GM19324 (cell line): ENCODE data around the gene GMPS.
"Not testable (repeated sequence)": the region's sequence is repeated elsewhere in the genome, so short reads cannot be mapped to it uniquely, and the experiment has no call there.

Experiments
- ATAC-seq: cut with Tn5 transposase; IDR thresholded peaks from one replicate; pipeline ENCODE4 v1.9.1; 2021; ENCODE audit warnings: mild to moderate bottlenecking, moderate library complexity; ENCODE audit not compliant: unreplicated experiment, low FRiP score

GMPS gene

DNA sequence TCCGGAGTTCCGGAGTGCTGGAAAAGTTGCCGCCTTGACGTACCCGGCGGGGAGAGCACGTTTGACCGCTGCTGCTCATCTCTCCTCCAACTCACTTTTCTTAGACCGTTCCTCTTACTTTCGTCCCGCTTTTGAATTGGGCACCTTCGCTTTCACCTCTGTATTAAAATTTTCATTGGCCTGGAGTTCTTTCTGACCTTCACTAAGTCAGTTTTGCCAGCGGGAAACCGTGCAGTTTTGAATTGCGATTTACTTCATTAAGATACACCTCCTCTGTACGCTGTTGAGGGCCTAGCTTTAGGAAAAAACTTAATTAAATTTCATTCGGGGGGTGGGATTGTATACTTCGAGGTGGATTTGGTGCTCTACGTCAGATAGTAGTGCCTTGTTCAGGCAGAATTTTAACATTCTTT is 1.3 kb downstream of the GMPS start:
- ATAC-seq = peak; percentile 14

DNA sequence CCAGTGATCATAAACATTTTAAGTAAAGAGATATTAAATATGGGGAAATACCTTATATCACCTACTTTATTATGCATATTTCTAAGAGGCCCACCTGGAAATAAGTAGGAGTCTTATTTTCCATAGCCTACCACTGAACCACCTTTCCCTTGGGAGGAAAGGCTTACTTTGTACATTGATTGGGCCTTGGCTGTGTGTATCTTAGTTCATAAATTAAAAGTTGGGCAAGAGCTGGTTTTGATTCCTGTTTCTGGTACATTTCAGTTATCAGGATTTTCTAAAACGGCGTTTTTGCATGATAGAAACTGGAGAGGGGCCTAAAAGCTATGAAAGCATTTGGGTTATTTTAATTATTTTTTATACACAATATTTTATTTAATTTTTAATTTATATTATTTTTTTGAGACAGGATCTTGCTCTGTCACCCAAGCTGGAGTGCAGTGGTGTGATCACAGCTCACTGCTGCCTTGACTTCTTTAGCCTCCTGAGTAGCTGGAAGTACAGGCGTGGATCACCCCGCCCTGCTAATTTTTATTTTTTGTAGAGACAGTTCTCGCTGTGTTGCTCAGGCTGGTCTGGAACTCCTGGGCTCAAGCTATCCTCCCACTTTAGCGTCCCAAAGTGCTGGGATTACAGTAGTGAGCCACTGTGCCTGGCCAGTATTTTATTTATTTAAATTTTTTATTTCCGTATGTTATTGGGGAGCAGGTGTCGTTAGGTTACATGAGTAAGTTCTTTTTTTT is 2.6 kb downstream of the GMPS start:
- ATAC-seq = no peak

DNA sequence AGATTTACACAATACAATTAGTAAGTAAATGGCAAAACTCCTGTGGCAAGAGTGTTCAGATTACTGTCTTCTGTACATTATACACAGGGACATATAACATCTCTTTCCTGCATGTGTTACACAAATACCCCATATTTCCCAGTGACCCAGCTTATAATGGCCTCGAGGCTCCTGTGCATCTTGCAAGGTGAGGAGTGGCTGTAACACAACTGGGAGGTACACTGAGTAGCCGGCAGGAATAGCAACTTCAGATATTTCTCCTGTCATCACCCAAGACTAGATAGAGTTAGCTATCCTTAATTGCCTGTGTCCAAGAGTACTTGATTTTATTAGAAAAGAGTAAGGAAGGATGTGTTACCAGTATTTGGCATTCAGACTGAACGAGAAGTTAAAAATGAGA is 5.6 kb downstream of the GMPS start:
- ATAC-seq = no peak

GRCh38 chr3:155876503-155876902 is 6.1 kb downstream of the GMPS start:
- ATAC-seq = no peak

- no peak for ATAC-seq
These were observed 9.8 kb downstream of the GMPS start for GRCh38 chr3:155880286-155880685.

GRCh38 chr3:155884292-155884691 is 13.8 kb downstream of the GMPS start:
- no peak for ATAC-seq

DNA sequence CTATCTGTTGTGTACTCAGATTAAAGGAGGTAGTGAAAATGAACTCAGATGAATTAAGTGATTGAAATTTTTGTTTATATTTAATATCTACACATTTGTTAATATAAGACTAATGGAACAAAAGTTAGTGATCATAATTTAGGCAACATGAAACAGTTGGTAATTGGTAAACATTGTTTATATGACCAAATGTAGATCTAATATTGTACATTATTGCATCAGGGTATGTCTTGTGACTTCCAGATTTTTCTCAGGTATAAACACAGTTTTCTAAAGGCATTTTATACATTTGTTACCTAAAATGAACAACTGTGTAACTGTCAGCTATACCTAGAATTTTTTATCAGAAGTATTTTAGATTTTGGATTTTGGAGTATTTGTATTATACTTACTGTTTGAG is 14.8 kb downstream of the GMPS start:
- no peak for ATAC-seq

GRCh38 chr3:155886348-155886747 is 15.9 kb downstream of the GMPS start:
- not testable (repeated sequence) for ATAC-seq

GRCh38 chr3:155886915-155887314 is 16.5 kb downstream of the GMPS start:
- no peak for ATAC-seq

- no peak for ATAC-seq
These were observed 18.8 kb downstream of the GMPS start for GRCh38 chr3:155889212-155889611.

GRCh38 chr3:155889952-155890351 is 19.5 kb downstream of the GMPS start:
- no peak for ATAC-seq

DNA sequence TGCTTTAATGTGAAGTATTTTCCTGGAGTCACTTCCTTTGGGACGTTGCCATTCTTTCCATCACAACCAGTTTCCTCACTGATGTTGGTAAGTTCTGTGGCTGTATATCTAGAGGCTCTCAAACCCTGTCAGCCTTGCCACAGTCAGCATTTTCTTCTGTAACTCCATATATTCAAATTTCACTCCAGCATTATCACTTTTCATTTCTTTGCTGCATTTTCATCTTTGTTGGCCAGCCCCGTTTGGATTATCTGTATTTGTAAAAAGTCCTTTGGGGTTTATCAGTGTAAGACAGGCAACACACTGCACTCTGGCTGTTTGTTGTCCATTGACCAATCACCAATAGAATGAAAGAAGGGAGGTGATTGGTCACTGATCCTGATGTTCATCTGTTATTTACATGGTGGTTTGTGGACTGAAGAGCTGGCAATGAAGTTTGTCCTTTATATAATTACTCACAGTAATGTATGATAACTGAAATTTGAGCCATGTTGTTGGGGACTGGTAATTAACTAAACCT is 20.3 kb downstream of the GMPS start:
- peak; percentile 89 for ATAC-seq

DNA sequence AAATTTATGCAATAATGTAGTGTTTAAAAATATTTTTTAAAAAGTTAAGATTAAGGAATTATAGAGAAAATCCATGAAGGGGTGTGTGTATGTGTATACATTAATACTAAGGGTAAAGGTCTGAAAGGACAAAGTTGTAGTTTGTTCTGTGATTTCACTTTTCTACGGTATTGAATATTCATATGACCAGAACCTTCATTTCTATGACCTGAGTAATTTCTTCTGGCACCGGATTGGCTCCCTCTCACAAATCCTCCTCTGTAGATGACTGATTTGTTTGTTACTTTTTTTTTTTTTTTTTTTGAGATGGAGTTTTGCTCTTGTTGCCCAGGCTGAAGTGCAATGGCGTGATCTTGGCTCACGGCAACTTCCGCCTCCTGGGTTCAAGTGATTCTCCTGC is 20.9 kb downstream of the GMPS start:
- ATAC-seq = no peak

GRCh38 chr3:155895379-155895900 is 25.0 kb downstream of the GMPS start:
- ATAC-seq = no peak

- ATAC-seq = no peak
These were observed 36.5 kb downstream of the GMPS start for GRCh38 chr3:155906900-155907299.

DNA sequence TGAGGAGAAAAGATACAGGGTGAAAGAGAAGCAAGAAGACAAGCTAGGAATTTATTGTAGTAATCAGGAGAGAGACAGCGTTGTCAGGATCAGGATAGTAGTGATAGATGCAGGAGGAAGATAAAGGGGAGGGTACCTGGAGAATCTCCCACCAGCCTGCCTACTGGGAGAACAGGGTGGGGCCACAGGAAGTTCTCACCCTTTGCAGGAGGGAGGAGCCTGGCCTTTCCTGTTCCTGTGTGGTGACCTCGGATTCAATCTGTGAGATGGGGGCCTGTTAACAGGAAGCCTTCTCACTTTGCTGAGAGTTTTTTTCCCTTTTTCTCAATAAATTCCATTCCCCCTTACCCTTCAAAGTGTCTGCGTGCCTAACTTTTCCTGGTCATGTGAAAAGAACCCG is 37.6 kb downstream of the GMPS start:
- no peak for ATAC-seq

- ATAC-seq = no peak
These were observed 38.2 kb downstream of the GMPS start for GRCh38 chr3:155908605-155909004.

DNA sequence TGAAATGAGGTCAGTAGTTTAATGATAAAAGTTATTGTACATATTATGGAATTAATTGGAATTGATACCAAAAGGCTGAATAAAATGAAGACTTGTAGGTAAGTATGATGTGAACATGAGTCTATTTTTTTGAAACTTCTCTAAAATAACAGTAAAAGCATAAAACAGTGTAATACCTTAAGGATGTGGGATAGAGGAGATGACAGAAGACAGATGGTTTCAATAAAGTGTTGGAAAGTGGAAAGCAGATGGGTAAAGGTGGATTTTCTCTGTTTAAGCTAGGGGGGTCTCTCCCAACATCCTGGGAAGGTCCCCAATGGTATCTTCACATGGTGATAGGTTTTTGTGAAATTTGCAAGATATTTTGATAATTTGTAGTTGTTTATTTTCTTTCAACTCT is 41.6 kb downstream of the GMPS start:
- ATAC-seq = no peak

DNA sequence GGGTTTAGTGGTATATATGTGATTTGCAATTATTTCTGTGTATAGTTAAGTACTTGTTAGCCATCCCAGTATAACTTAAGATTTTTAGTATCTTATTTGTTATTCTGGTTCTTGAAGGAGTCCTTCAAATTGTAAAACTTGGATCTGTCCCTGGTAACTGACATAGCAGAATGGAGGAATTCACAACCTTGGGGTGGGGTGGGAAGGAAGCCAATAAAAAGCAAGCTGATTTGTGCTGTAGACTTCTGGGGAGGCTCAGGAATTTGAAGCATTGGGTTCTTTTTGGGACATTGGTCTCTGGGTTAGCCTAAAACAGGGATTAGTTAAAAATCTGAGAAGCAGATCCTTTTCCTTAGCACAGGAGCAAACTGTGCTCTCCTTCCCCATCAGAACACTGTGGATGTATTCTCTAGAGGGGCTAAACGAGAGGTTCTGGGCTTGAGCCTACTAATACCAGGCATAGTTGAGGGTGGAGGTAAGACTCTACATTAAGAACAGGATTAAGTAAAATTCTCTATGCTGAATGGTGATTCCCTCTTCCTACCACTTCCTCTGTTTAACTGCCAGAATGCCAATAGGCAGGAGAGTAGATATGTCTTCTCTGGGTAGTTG is 42.2 kb downstream of the GMPS start:
- ATAC-seq = no peak

DNA sequence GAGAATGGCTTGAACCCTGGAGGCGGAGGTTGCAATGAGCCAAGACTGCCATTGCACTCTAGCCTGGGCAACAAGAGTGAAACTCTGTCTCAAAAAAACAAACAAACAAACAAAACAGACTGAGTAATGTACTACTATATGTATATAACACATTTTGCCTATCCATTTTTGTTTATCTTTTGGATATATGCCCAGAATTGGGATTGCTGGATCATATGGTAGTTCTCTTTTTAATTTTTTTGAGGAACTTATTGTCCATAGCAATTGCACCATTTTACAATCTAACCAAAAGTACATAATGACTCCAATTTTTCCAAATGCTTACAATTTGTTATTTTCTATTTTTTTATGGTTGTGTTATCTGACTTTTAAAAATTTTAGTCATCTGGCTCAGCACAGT is 47.3 kb downstream of the GMPS start:
- no peak for ATAC-seq

DNA sequence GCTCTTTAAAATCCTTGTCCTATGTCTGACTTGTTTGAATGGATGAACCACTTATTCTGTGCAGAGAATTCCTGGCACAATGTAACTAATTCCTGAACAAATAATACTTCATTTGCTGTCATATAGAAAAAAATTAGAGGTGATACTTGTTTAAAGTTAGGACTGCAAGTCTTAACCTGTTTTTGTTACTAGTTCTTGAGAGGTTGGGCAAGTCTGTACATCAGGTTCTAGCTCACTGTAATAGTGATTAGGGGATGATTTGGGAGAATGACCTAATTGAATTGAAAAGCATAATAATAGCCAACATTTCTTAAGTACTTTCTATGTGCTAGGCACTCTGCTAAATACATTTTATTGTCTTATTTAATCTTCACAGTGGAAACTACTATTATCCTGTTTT is 49.3 kb downstream of the GMPS start:
- ATAC-seq = no peak

GRCh38 chr3:155921486-155921885 is 51.0 kb downstream of the GMPS start:
- no peak for ATAC-seq
